Suprapubic skin (tissue), 4 donors: ENCODE measurements around the gene PRR11. TPM values are rescaled to one million over a fixed set of nuclear protein-coding genes. Genes with fewer than 3 reads are reported as not detected.

ENCODE experiments used
- DNase-seq, 2 donors: peaks; one replicate each; pipeline ENCODE4 v3.0.0-alpha.2; 2019; ENCODE audit warnings: low spot score in 2 of 2
- H3K27ac ChIP-seq: fragments of 200-600 bp; sonication (generic); one replicate; pipeline ENCODE4 v1.5.1; 2019
- H3K27me3 ChIP-seq: fragments of 200-600 bp; sonication (generic); one replicate; pipeline ENCODE4 v1.5.1; 2019
- H3K36me3 ChIP-seq: fragments of 200-600 bp; sonication (generic); one replicate; pipeline ENCODE4 v1.5.1; 2019
- H3K4me1 ChIP-seq: fragments of 200-600 bp; sonication (generic); one replicate; pipeline ENCODE4 v1.5.1; 2019
- H3K4me3 ChIP-seq: fragments of 200-600 bp; sonication (generic); one replicate; pipeline ENCODE4 v1.5.1; 2019; ENCODE audit warnings: mild to moderate bottlenecking
- H3K9me3 ChIP-seq: fragments of 200-600 bp; sonication (generic); one replicate; pipeline ENCODE4 v1.5.1; 2019
- EP300 ChIP-seq: sonication (generic); formaldehyde crosslinking; IDR thresholded peaks from one replicate; pipeline ENCODE4 v1.6.1; 2017; ENCODE audit warnings: antibody characterized with exemption
- POLR2A ChIP-seq, 2 donors: fragments of 450-650 bp; IDR thresholded peaks; one replicate each; pipeline ENCODE4 v1.6.1; 2017; ENCODE audit warnings: antibody characterized with exemption in 2 of 2, mild to moderate bottlenecking in 2 of 2, moderate library complexity in 2 of 2
- POLR2AphosphoS5 ChIP-seq, 3 donors: sonication (generic); formaldehyde crosslinking; IDR thresholded peaks; one replicate each; pipeline ENCODE4 v1.6.1; 2017; ENCODE audit warnings: antibody characterized with exemption in 3 of 3
- WGBS: methylation state at CpG from one replicate; pipeline ENCODE4 v1.1.5; 2018; 5-methylcytosine and 5-hydroxymethylcytosine counted together
- total RNA-seq, 4 donors: library from RNA; depleted of rRNA; stranded (reverse); fragments of >200 nt; gene quantifications; one replicate each; pipeline ENCODE4 v1.1.0, GENCODE V29; 2016
- TF ChIP-seq, protein P1 (sequence below), 2 donors: fragments of 200-600 bp in 1 of 2; fragments of 450-650 bp in 1 of 2; sonication (generic) in 1 of 2; IDR thresholded peaks; one replicate each; pipeline ENCODE4 v1.5.1; 2016 to 2019; ENCODE audit warnings: antibody characterized with exemption in 2 of 2, mild to moderate bottlenecking in 1 of 2, moderate library complexity in 1 of 2

PRR11 gene
- total RNA-seq, 4 donors from 2014 or later, result 2.8 to 7.0 (median 4.4) TPM

DNA sequence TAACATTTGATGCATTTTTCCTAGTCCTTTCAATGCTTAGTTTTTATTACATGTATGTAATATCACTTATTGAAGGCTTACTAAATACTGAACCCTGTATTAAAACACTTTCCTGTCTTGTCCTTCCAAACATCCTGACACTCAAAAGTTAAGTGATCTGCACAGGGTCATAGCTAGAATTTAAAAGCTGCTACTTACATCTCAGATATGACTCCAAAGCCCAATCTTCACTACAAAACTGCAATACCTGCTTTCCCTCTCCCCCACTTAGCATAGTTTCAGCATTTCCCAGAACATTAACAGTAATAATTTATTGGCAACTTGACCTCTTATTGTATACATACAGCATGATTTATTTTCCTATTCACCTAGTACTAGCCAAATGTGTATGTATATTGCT lies 44.6 kb upstream of the PRR11 start:
- peaks cover 15% of the 10 kb centered on the region for H3K4me1 ChIP-seq
- no peaks in the 10 kb centered on the region for H3K9me3 ChIP-seq
- DNase-seq, result no peak
- peaks cover 4% of the 10 kb centered on the region for H3K36me3 ChIP-seq
- no peak overlapping the region for H3K4me3 ChIP-seq
- no peak overlapping the region for H3K27ac ChIP-seq
- no peaks in the 10 kb centered on the region for H3K27me3 ChIP-seq
- TF ChIP-seq POLR2AphosphoS5 (IDR thresholded peaks at IDR 0.05), result no peak
- TF ChIP-seq POLR2A (IDR thresholded peaks at IDR 0.05), result no peak
- TF ChIP-seq, protein P1, sequence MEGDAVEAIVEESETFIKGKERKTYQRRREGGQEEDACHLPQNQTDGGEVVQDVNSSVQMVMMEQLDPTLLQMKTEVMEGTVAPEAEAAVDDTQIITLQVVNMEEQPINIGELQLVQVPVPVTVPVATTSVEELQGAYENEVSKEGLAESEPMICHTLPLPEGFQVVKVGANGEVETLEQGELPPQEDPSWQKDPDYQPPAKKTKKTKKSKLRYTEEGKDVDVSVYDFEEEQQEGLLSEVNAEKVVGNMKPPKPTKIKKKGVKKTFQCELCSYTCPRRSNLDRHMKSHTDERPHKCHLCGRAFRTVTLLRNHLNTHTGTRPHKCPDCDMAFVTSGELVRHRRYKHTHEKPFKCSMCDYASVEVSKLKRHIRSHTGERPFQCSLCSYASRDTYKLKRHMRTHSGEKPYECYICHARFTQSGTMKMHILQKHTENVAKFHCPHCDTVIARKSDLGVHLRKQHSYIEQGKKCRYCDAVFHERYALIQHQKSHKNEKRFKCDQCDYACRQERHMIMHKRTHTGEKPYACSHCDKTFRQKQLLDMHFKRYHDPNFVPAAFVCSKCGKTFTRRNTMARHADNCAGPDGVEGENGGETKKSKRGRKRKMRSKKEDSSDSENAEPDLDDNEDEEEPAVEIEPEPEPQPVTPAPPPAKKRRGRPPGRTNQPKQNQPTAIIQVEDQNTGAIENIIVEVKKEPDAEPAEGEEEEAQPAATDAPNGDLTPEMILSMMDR (IDR thresholded peaks at IDR 0.05), result no peak
- no peak for TF ChIP-seq EP300

DNA sequence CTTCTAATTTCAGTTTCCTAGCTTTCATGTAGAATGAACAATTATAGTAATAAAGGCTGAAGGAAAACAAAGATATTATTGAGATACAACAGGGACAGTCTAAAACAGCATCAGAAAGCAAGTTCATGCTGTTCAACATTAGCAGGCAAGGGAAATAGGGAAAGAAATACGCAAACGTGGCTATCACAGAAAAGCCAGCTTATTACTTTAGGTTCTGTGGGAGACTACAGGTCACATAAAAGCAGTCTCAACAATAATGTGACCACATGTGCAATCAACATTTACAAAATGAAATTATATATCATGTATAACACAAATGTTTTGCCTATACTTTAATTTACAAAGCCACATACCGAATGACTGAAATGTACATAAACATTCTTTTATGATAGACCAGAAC lies 44.0 kb upstream of the PRR11 start:
- Histone ChIP-seq H3K36me3 (peaks cover 4% of the 10 kb centered on the region), H3K4me1 (peaks cover 14% of the 10 kb centered on the region), H3K27me3 (no peaks in the 10 kb centered on the region), H3K27ac (no peak overlapping the region), H3K9me3 (no peaks in the 10 kb centered on the region), H3K4me3 (no peak overlapping the region)
- TF ChIP-seq, protein P1 (IDR thresholded peaks at IDR 0.05), result no peak
- TF ChIP-seq POLR2A (IDR thresholded peaks at IDR 0.05) (no peak), EP300 (no peak), POLR2AphosphoS5 (IDR thresholded peaks at IDR 0.05) (no peak)
- no peak for DNase-seq
- 83% methylated on average over 3 of the region's 3 CpGs for WGBS

DNA sequence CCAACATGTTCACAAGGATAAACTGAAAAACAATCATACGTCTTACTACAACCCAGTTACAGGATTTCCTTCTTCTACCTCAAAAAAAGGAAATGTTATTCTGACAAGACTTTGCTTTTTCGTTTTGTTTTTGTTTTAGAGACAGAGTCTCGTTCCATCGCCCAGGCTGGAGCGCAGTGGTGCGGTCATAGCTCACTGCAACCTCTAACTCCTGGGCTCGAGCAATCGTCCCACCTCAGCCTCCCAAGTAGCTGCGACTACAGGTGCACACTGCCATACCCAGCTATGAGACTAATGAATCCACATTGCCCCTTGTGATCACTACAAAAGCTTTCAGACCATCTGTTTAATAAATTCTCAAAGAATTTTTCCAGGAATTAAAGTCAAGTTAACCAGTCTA lies 40.1 kb upstream of the PRR11 start:
- Histone ChIP-seq H3K27ac (no peak overlapping the region), H3K4me3 (no peak overlapping the region), H3K27me3 (no peaks in the 10 kb centered on the region), H3K9me3 (no peaks in the 10 kb centered on the region), H3K36me3 (peaks cover 12% of the 10 kb centered on the region), H3K4me1 (no peaks in the 10 kb centered on the region)
- TF ChIP-seq POLR2AphosphoS5 (IDR thresholded peaks at IDR 0.05), result no peak
- TF ChIP-seq POLR2A (IDR thresholded peaks at IDR 0.05), result no peak
- TF ChIP-seq, protein P1 (IDR thresholded peaks at IDR 0.05), result no peak
- TF ChIP-seq EP300, result no peak
- no peak for DNase-seq
- 94% methylated on average over 9 of the region's 9 CpGs for WGBS

DNA sequence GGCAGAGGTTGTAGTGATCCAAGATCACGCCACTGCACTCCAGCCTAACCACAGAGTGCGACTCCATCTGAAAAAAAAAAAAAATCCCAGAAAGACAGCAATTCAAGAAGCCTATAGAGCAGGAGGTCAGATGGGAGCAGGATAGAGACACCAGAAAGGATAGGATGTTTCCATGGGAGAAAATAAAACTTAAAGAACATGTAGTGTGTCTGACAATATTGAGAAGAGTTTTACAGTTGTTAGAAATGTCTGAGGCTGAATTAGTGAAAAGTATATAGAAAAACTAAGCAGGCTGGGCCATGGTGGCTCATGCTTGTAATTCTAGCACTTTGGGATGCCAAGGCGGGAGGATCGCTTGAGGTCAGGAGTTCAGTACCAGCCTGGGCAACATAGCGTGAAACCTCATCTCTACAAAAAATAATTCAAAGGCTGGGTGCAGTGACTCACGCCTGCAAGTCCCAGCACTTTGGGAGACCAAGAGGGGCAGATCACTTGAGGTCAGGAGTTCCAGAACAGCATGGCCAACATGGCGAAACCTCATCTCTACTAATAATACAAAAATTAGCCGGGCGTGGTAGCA lies 33.6 kb upstream of the PRR11 start:
- peaks cover 8% of the 10 kb centered on the region for H3K36me3 ChIP-seq
- no peaks in the 10 kb centered on the region for H3K4me1 ChIP-seq
- no peak for TF ChIP-seq POLR2AphosphoS5 (IDR thresholded peaks at IDR 0.05)
- TF ChIP-seq, protein P1 (IDR thresholded peaks at IDR 0.05), result no peak
- no peak for TF ChIP-seq POLR2A (IDR thresholded peaks at IDR 0.05)
- TF ChIP-seq EP300, result no peak
- WGBS, result 95% methylated on average over 8 of the region's 9 CpGs
- no peak overlapping the region for H3K27ac ChIP-seq
- no peaks in the 10 kb centered on the region for H3K9me3 ChIP-seq
- H3K27me3 ChIP-seq, result no peaks in the 10 kb centered on the region
- H3K4me3 ChIP-seq, result no peak overlapping the region
- DNase-seq, result no peak

DNA sequence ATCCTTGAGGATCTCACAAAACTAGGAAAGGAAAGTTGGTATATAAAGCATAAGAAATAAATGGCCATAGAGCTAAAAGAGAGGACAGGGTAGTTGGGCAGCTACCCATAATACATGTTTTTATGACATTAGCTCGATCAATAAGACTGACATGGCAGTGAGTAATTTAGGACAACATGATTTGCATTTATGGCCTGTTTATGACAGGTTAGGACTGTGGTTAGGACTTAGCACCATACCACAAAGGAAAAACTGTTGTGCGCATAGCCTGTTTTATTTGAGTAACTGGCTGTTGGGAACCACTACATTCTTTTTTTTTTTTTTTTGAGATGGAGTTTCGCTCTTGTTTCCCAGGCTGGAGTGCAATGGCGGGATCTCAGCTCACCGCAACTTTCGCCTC lies 30.9 kb upstream of the PRR11 start:
- Histone ChIP-seq H3K9me3 (no peaks in the 10 kb centered on the region), H3K4me1 (no peaks in the 10 kb centered on the region), H3K27ac (no peak overlapping the region), H3K36me3 (peaks cover 12% of the 10 kb centered on the region), H3K27me3 (no peaks in the 10 kb centered on the region), H3K4me3 (no peak overlapping the region)
- WGBS, result 92% methylated on average over 6 of the region's 6 CpGs
- no peak for DNase-seq
- no peak for TF ChIP-seq POLR2AphosphoS5 (IDR thresholded peaks at IDR 0.05)
- TF ChIP-seq EP300, result no peak
- no peak for TF ChIP-seq POLR2A (IDR thresholded peaks at IDR 0.05)
- TF ChIP-seq, protein P1 (IDR thresholded peaks at IDR 0.05), result no peak
